ENCODE data around the gene CTCF. TPM values are rescaled to one million over a fixed set of nuclear protein-coding genes. Genes with fewer than 3 reads are reported as not detected.

Gene CTCF
- total RNA-seq, 1 donor from 2014 or later = 69.8 TPM

GRCh38 chr16:67560827-67561342 lies 1.4 kb upstream of the CTCF start:
- Mint-ChIP-seq H3K36me3 (ENCODE audit: insufficient read depth) (no peaks in the 10 kb centered on the region), H3K27ac (no peak overlapping the region), H3K9me3 (ENCODE audit: low read depth) (no peaks in the 10 kb centered on the region), H3K27me3 (no peaks in the 10 kb centered on the region), H3K4me3 (ENCODE audit: low read depth) (peak overlapping the region; percentile 83), H3K4me1 (ENCODE audit: low read depth) (peaks cover 17% of the 10 kb centered on the region)
- no peak for DNase-seq (ENCODE audit: low spot score, unreplicated experiment)
- no peak for TF ChIP-seq CTCF (IDR thresholded peaks at IDR 0.05; ENCODE audit: unreplicated experiment)

DNA sequence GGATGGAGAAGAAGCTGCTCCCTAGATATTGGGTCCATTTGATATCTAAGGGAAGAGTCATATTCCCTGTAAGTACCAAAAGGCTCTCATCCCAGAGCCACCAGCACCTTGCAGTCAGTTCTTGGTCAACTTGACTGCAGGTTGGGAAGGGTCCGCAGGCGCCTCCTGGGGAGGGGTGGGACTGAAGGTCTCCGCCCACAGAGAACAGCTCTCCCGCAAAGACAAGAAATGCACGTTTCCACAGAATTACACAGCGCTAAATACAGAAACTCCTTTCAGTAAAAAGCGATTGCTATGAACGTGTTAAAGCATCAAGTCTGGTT lies 864 bp upstream of the CTCF start:
- peak overlapping the region; percentile 83 for H3K4me3 Mint-ChIP-seq (ENCODE audit: low read depth)
- no peak for TF ChIP-seq CTCF (IDR thresholded peaks at IDR 0.05; ENCODE audit: unreplicated experiment)
- DNase-seq (ENCODE audit: low spot score, unreplicated experiment) = no peak
- peak overlapping the region; percentile 95 for H3K27ac Mint-ChIP-seq
- H3K9me3 Mint-ChIP-seq (ENCODE audit: low read depth) = no peaks in the 10 kb centered on the region
- no peaks in the 10 kb centered on the region for H3K27me3 Mint-ChIP-seq
- H3K36me3 Mint-ChIP-seq (ENCODE audit: insufficient read depth) = no peaks in the 10 kb centered on the region
- peaks cover 17% of the 10 kb centered on the region for H3K4me1 Mint-ChIP-seq (ENCODE audit: low read depth)

DNA sequence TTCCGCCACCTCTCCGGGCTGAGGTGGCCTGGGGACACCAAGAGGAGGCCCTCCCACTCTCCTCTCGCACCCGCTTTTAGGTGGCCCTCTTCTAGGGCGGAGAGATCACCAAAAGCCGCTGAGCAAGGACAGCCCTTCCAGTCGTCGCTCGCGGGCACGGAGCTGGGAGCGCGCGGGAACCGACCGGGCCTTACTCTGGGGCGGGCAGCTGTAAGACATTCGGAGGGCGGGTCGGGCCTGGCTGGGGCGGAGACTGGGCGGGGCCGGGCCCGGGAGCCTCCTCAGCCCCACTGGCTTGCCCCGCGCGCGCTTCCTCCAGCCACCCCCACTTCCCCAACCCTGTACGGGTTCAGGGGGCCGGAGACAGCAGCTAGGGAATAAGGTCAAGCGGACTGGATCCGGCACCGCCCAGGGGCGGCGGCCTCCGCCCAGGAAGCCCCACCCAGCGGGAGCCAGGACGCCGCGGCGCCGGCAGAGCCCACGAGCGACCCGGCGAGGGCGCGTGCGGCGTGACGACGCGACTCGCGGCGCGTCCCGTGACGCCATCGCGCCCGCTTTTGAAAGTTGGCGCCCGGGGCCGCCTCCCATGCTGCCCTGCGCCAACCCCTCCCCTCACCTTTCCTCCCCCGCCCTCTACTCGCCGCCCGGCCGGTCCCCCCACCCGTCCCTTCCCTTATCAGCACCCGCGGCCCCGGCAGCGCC lies 351 bp upstream of the CTCF start:
- H3K27me3 Mint-ChIP-seq = no peaks in the 10 kb centered on the region
- no peaks in the 10 kb centered on the region for H3K9me3 Mint-ChIP-seq (ENCODE audit: low read depth)
- H3K4me3 Mint-ChIP-seq (ENCODE audit: low read depth) = peak overlapping the region; percentile 83
- peaks cover 19% of the 10 kb centered on the region for H3K4me1 Mint-ChIP-seq (ENCODE audit: low read depth)
- peak overlapping the region; percentile 95 for H3K27ac Mint-ChIP-seq
- no peak for TF ChIP-seq CTCF (IDR thresholded peaks at IDR 0.05; ENCODE audit: unreplicated experiment)
- peak; percentile 89 for DNase-seq (ENCODE audit: low spot score, unreplicated experiment)
- no peaks in the 10 kb centered on the region for H3K36me3 Mint-ChIP-seq (ENCODE audit: insufficient read depth)

DNA sequence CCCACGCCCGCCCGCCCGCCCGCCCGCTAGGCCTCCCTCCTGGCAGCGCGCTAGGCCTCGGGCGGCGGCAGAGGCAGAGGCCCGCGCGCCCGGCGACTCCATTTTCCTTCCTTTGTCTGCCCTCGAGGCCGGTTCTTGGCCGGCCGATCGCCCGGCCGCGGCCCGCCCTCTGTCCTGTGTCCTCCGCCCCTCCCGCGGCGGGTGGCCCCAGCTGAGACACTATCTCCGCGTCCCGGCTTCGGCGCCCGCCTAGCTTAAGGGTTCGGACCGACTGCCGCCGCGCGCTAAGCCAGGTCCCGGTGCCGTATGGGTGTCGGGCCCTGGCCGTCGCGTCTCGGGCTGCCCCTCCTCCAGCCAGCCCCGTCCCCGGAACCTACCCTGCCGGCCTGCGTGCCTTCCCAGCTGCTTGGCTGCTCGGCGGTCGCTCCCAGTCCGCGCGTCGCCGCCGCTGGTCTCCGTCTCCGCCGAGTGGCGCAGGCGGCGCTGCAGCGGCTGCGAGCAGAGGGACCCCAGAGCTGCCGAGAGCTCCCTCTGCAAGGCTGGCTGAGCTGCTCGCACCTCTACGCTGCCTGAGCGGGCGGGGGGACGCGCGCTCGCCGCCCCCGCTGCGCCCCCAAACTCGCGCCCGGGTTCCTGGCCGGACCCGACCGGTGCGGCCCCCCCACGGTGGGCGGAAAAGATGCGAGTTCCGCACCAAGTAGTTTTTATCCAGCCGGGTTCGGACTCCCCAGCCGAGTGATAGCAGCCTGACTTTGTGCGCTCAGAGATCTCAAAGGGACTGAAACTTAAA lies 787 bp downstream of the CTCF start:
- peaks cover 19% of the 10 kb centered on the region for H3K4me1 Mint-ChIP-seq (ENCODE audit: low read depth)
- TF ChIP-seq CTCF (IDR thresholded peaks at IDR 0.05; ENCODE audit: unreplicated experiment) = peak; percentile 37
- peak overlapping the region; percentile 86 for H3K4me3 Mint-ChIP-seq (ENCODE audit: low read depth)
- no peaks in the 10 kb centered on the region for H3K36me3 Mint-ChIP-seq (ENCODE audit: insufficient read depth)
- peak; percentile 54 for DNase-seq (ENCODE audit: low spot score, unreplicated experiment)
- no peaks in the 10 kb centered on the region for H3K9me3 Mint-ChIP-seq (ENCODE audit: low read depth)
- peak overlapping the region; percentile 98 for H3K27ac Mint-ChIP-seq
- H3K27me3 Mint-ChIP-seq = no peaks in the 10 kb centered on the region

DNA sequence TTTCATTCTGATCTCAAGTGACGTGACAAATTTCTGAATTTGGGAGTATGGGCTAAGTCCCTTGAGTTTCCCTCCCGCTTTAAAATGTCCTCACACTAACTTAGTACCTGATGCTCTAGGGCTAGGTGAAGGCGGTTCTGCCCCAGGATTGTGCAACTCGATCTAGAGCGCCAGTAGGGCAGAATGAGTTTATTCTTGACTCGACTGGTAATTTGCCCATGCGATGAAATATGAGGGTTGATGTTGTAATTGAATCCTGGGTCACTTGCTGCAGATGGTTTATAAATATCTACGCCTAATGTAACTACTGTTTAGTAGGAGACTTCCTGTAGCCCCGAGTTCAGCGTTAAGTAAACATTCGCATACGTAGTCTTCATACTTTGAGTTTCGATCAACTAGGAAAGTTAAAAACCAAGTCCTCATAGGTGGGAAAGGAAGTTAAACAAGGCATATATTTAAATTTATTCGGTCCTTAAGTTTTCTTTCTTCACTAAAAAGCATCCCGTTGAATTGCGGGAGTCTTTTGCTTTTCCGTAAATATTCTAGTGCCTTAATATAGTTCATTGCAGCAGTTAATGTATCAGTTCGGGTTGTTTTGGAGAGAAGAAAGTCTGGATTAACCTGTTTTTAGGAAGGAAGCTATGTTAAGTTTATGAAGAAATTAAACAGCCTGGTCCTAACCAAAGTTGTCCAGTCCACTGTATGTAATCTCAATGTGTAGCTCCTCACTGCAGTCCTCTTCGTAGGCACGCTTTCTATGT lies 1.6 kb downstream of the CTCF start:
- peak overlapping the region; percentile 86 for H3K4me3 Mint-ChIP-seq (ENCODE audit: low read depth)
- no peaks in the 10 kb centered on the region for H3K36me3 Mint-ChIP-seq (ENCODE audit: insufficient read depth)
- DNase-seq (ENCODE audit: low spot score, unreplicated experiment) = no peak
- no peak for TF ChIP-seq CTCF (IDR thresholded peaks at IDR 0.05; ENCODE audit: unreplicated experiment)
- no peaks in the 10 kb centered on the region for H3K9me3 Mint-ChIP-seq (ENCODE audit: low read depth)
- H3K4me1 Mint-ChIP-seq (ENCODE audit: low read depth) = peaks cover 19% of the 10 kb centered on the region
- peak overlapping the region; percentile 98 for H3K27ac Mint-ChIP-seq
- no peaks in the 10 kb centered on the region for H3K27me3 Mint-ChIP-seq

Measured in progenitor cell of endocrine pancreas (in vitro differentiated cells).